HepG2 (cell line): ENCODE results near the gene SPSB1. TPM values are rescaled to one million over a fixed set of nuclear protein-coding genes. Genes with fewer than 3 reads are reported as not detected.

ENCODE experiments used
- ARNT2 ChIP-seq: sonication (generic); formaldehyde crosslinking; IDR thresholded peaks from 2 replicates; pipeline ENCODE4 v1.8.0; 2022; ENCODE audit warnings: mild to moderate bottlenecking, low read depth, missing genetic modification reagents, moderate library complexity
- DNMT1 ChIP-seq: sonication (generic); formaldehyde crosslinking; IDR thresholded peaks from 2 replicates; pipeline ENCODE4 v1.5.1; 2020; ENCODE audit warnings: mild to moderate bottlenecking, missing genetic modification reagents
- KDM5B ChIP-seq: sonication (generic); formaldehyde crosslinking; IDR thresholded peaks from 2 replicates; pipeline ENCODE4 v1.4.0; 2020; ENCODE audit warnings: missing genetic modification reagents, mild to moderate bottlenecking, borderline replicate concordance
- LCORL ChIP-seq, 2 experiments: fragments of 450-650 bp in 1 of 2; sonication (generic) in 1 of 2; formaldehyde crosslinking in 1 of 2; IDR thresholded peaks; 2 replicates each; pipeline versions ENCODE4 v1.5.0 to v1.6.1; 2017 to 2020; ENCODE audit warnings: antibody characterized with exemption in 1 of 2, missing genetic modification reagents in 1 of 2
- NFE2L1 ChIP-seq: sonication (generic); formaldehyde crosslinking; IDR thresholded peaks from 2 replicates; pipeline ENCODE4 v1.4.0; 2020; ENCODE audit warnings: missing genetic modification reagents, mild to moderate bottlenecking, borderline replicate concordance
- SAP130 ChIP-seq: IDR thresholded peaks from 2 replicates; pipeline ENCODE4 v1.6.1; 2016; ENCODE audit warnings: low read depth
- SMYD3 ChIP-seq: sonication (generic); formaldehyde crosslinking; IDR thresholded peaks from 2 replicates; pipeline ENCODE4 v1.8.1; 2023; ENCODE audit warnings: mild to moderate bottlenecking, missing genetic modification reagents
- TCF12 ChIP-seq, 2 experiments: fragments of 450-650 bp in 1 of 2; sonication (generic) in 1 of 2; formaldehyde crosslinking in 1 of 2; IDR thresholded peaks; 2 replicates each; pipeline versions ENCODE4 v1.6.1 to v1.8.0; 2017 to 2022; ENCODE audit warnings: antibody characterized with exemption in 1 of 2, mild to moderate bottlenecking in 1 of 2, missing genetic modification reagents in 1 of 2, moderate library complexity in 1 of 2
- TERF1 ChIP-seq: sonication (generic); formaldehyde crosslinking; IDR thresholded peaks from 2 replicates; pipeline ENCODE4 v1.8.0; 2022; ENCODE audit warnings: mild to moderate bottlenecking, missing genetic modification reagents, moderate library complexity
- THYN1 ChIP-seq: sonication (generic); formaldehyde crosslinking; IDR thresholded peaks from 2 replicates; pipeline ENCODE4 v1.8.1; 2023; ENCODE audit warnings: low read depth, mild to moderate bottlenecking, moderate library complexity, missing genetic modification reagents, borderline replicate concordance
- TRIM24 ChIP-seq: sonication (generic); formaldehyde crosslinking; IDR thresholded peaks from 2 replicates; pipeline ENCODE4 v1.8.0; 2022; ENCODE audit warnings: mild to moderate bottlenecking, missing genetic modification reagents
- ZBTB38 ChIP-seq: sonication (generic); formaldehyde crosslinking; IDR thresholded peaks from 2 replicates; pipeline ENCODE4 v1.5.1; 2020; ENCODE audit warnings: mild to moderate bottlenecking, missing genetic modification reagents
- ZMYM3 ChIP-seq: sonication (generic); formaldehyde crosslinking; IDR thresholded peaks from 2 replicates; pipeline ENCODE4 v1.5.1; 2020; ENCODE audit warnings: mild to moderate bottlenecking, missing genetic modification reagents
- ZNF326 ChIP-seq: sonication (generic); formaldehyde crosslinking; IDR thresholded peaks from 2 replicates; pipeline ENCODE4 v1.4.0; 2020; ENCODE audit warnings: missing genetic modification reagents, borderline replicate concordance
- ZNF414 ChIP-seq: sonication (generic); formaldehyde crosslinking; IDR thresholded peaks from 2 replicates; pipeline ENCODE4 v1.5.0; 2020; ENCODE audit warnings: missing genetic modification reagents
- ZNF468 ChIP-seq: sonication (generic); formaldehyde crosslinking; IDR thresholded peaks from 2 replicates; pipeline ENCODE4 v1.8.0; 2022; ENCODE audit warnings: mild to moderate bottlenecking, moderate library complexity, missing genetic modification reagents
- ZNF501 ChIP-seq: sonication (generic); formaldehyde crosslinking; IDR thresholded peaks from 2 replicates; pipeline ENCODE4 v1.5.1; 2020; ENCODE audit warnings: mild to moderate bottlenecking, moderate library complexity, missing genetic modification reagents
- ZNF530 ChIP-seq: sonication (generic); formaldehyde crosslinking; IDR thresholded peaks from 2 replicates; pipeline ENCODE4 v1.5.0; 2020; ENCODE audit warnings: low read depth, mild to moderate bottlenecking, missing genetic modification reagents
- ZNF687 ChIP-seq: sonication (generic); formaldehyde crosslinking; IDR thresholded peaks from 2 replicates; pipeline ENCODE4 v1.5.1; 2020; ENCODE audit warnings: mild to moderate bottlenecking, missing genetic modification reagents, moderate library complexity
- ZNF775 ChIP-seq: sonication (generic); formaldehyde crosslinking; IDR thresholded peaks from 2 replicates; pipeline ENCODE4 v1.4.0; 2020; ENCODE audit warnings: missing genetic modification reagents, mild to moderate bottlenecking, moderate library complexity, borderline replicate concordance
- ZSCAN5A ChIP-seq: sonication (generic); formaldehyde crosslinking; IDR thresholded peaks from 2 replicates; pipeline ENCODE4 v1.8.0; 2022; ENCODE audit warnings: mild to moderate bottlenecking, missing genetic modification reagents, borderline replicate concordance
- polyA plus RNA-seq, 8 experiments: library from polyadenylated mRNA; depleted of rRNA in 3 of 8; stranded (reverse) in 7 of 8; unstranded in 1 of 8; fragments of >200 nt; fragmentation: Illumina TruSeq in 4 of 8; extraction: Trizol in 4 of 8; gene quantifications; 2 replicates each; pipeline versions ENCODE4 v1.2.1 to v1.2.3, GENCODE V29; 2011 to 2016; ENCODE audit warnings: low read depth in 4 of 8, missing spikeins in 1 of 8, mixed read lengths in 1 of 8; ENCODE audit not compliant: insufficient read depth in 1 of 8
- total RNA-seq, 5 experiments: library from RNA; depleted of rRNA; stranded (reverse); fragments of >200 nt; fragmentation: Illumina TruSeq; extraction: Trizol; gene quantifications; 2 replicates each; pipeline ENCODE4 v1.2.3, GENCODE V29; 2016; ENCODE audit warnings: low read depth in 1 of 5

SPSB1 gene
- total and polyA plus RNA-seq, 2 of the 13 experiments (the other 11 are each of a cell fraction or from before 2014, with no cell fraction given) = 5.0 to 8.0 TPM

- TF ChIP-seq ZMYM3 (CRISPR knock-in tag) (peak; percentile 86), THYN1 (CRISPR knock-in tag) (no peak), NFE2L1 (CRISPR knock-in tag) (no peak), DNMT1 (CRISPR knock-in tag) (peak; percentile 53), ZNF687 (CRISPR knock-in tag) (peak; percentile 92), ZNF775 (CRISPR knock-in tag) (no peak), ZNF530 (peak; percentile 41; the same call in 1 of the 2 replicates), SAP130 (CRISPR knock-in tag) (peak; percentile 72), LCORL (IDR thresholded peaks at IDR 0.05) (no peak), LCORL (CRISPR knock-in tag; IDR thresholded peaks at IDR 0.05) (peak; percentile 67), KDM5B (CRISPR knock-in tag) (peak; percentile 75; the same call in 1 of the 2 replicates), ZNF326 (CRISPR knock-in tag) (no peak), ZNF414 (CRISPR knock-in tag) (0 out of 2 replicates have a peak, but pooled peaks have one; percentile 35), ZSCAN5A (CRISPR knock-in tag) (no peak), ZNF501 (CRISPR knock-in tag) (peak; percentile 60), SMYD3 (CRISPR knock-in tag) (no peak), TCF12 (IDR thresholded peaks at IDR 0.05) (no peak), TCF12 (CRISPR knock-in tag; IDR thresholded peaks at IDR 0.05) (peak; percentile 88; the same call in 1 of the 2 replicates), TRIM24 (CRISPR knock-in tag) (no peak), TERF1 (CRISPR knock-in tag) (no peak), ZBTB38 (CRISPR knock-in tag) (peak; percentile 83; the same call in 1 of the 2 replicates), ZNF468 (CRISPR knock-in tag) (no peak; the same call in 1 of the 2 replicates), ARNT2 (no peak)
These were observed 42.9 kb upstream of the SPSB1 start (continued) for GRCh38 chr1:9249534-9250410.
